OCI-LY7 (cell line): ENCODE measurements around the gene FMO2. TPM values are rescaled to one million over a fixed set of nuclear protein-coding genes. Genes with fewer than 3 reads are reported as not detected.

Experiments used
- BruUV-seq: library from RNA; stranded (reverse); fragments of 400-500 nt; replicated peaks from 2 replicates; lab custom pipeline; 2021; lab: Mats Ljungman, UMichigan
- CTCF ChIA-PET: fragments of 300-600 bp; sonication (Branson Sonifier 250); formaldehyde crosslinking; loops from one replicate; lab custom pipeline; 2022; ENCODE audit warnings: antibody characterized with exemption; ENCODE audit not compliant: unreplicated experiment; lab: Charles Lee
- POLR2A ChIA-PET: fragments of 300-600 bp; sonication (Branson Sonifier 250); formaldehyde crosslinking; loops from one replicate; lab custom pipeline; 2022; ENCODE audit warnings: antibody characterized with exemption; lab: Charles Lee
- DNase-seq: peaks from one replicate; pipeline ENCODE4 v3.0.0-alpha.2; 2015; ENCODE audit warnings: low spot score
- H2AFZ ChIP-seq: fragments of 200-600 bp; sonication (generic), shearing (Covaris generic); 2 replicates; pipeline ENCODE4 v1.6.1; 2014; ENCODE audit warnings: mild to moderate bottlenecking, antibody characterized with exemption, low read length, moderate library complexity
- H3K27ac ChIP-seq: fragments of 200-600 bp; sonication (generic); 2 replicates; pipeline ENCODE4 v1.5.1; 2014; ENCODE audit warnings: mixed run types, low read depth, mild to moderate bottlenecking, moderate library complexity, low read length, inconsistent platforms; ENCODE audit not compliant: poor library complexity, severe bottlenecking
- H3K36me3 ChIP-seq: fragments of 200-600 bp; sonication (generic); 2 replicates; pipeline ENCODE4 v1.6.1; 2014; ENCODE audit warnings: mild to moderate bottlenecking, antibody characterized with exemption, low read length, moderate library complexity, mixed read lengths; ENCODE audit not compliant: insufficient read depth
- H3K4me1 ChIP-seq: fragments of 200-600 bp; sonication (generic); 2 replicates; pipeline ENCODE4 v1.5.1; 2014; ENCODE audit warnings: mild to moderate bottlenecking, low read length; ENCODE audit not compliant: insufficient read depth, poor library complexity, severe bottlenecking
- H3K4me2 ChIP-seq: fragments of 200-600 bp; sonication (generic); 2 replicates; pipeline ENCODE4 v1.6.1; 2014; ENCODE audit warnings: mild to moderate bottlenecking, low read length
- H3K4me3 ChIP-seq: fragments of 200-600 bp; sonication (generic); 2 replicates; pipeline ENCODE4 v1.5.1; 2014; ENCODE audit warnings: mild to moderate bottlenecking, low read depth, low read length; ENCODE audit not compliant: poor library complexity, severe bottlenecking
- H3K79me2 ChIP-seq: fragments of 200-600 bp; sonication (generic); 2 replicates; pipeline ENCODE4 v1.6.1; 2016; ENCODE audit warnings: low read depth, mild to moderate bottlenecking, low read length, moderate library complexity, mixed read lengths; ENCODE audit not compliant: insufficient read depth
- H3K9me2 ChIP-seq: fragments of 200-600 bp; sonication (generic); 2 replicates; pipeline ENCODE4 v1.6.1; 2016; ENCODE audit warnings: mild to moderate bottlenecking, low read length, mixed read lengths; ENCODE audit not compliant: insufficient read depth
- H3K9me3 ChIP-seq: fragments of 200-600 bp; sonication (generic); 2 replicates; pipeline ENCODE4 v1.6.1; 2014; ENCODE audit warnings: mild to moderate bottlenecking, mixed run types, low read length, mixed read lengths
- H4K20me1 ChIP-seq: fragments of 200-600 bp; sonication (generic); 2 replicates; pipeline ENCODE4 v1.6.1; 2014; ENCODE audit warnings: mild to moderate bottlenecking, antibody characterized with exemption, low read length, moderate library complexity, mixed read lengths; ENCODE audit not compliant: insufficient read depth
- EZH2phosphoT487 ChIP-seq: fragments of 200-600 bp; sonication (generic); IDR thresholded peaks from 2 replicates; pipeline ENCODE4 v1.6.1; 2018; ENCODE audit warnings: low read depth, borderline replicate concordance, mild to moderate bottlenecking, mixed run types, antibody characterized with exemption, low read length, moderate library complexity, mixed read lengths
- intact Hi-C: fragments of 100-400 bp; cut with micrococcal nuclease; formaldehyde crosslinking; loops from one replicate; pipeline ENCODE4 v1.10.0; 2022; ENCODE audit not compliant: unreplicated experiment
- total RNA-seq, 2 experiments: library from RNA; depleted of rRNA in 1 of 2; stranded (reverse); fragments of >200 nt in 1 of 2; shearing (Covaris generic) in 1 of 2; gene quantifications; 2 replicates each; pipeline ENCODE4 v1.2.3, GENCODE V29; 2014 to 2022
- TF ChIP-seq, protein P1 (sequence below): fragments of 200-600 bp; sonication (generic); conservative IDR thresholded peaks from 2 replicates; pipeline ENCODE4 v1.5.1; 2014; ENCODE audit warnings: mild to moderate bottlenecking, antibody characterized with exemption, low read length, moderate library complexity, mixed read lengths

The FMO2 gene
- total RNA-seq, 2 experiments from 2014 or later: not detected

DNA sequence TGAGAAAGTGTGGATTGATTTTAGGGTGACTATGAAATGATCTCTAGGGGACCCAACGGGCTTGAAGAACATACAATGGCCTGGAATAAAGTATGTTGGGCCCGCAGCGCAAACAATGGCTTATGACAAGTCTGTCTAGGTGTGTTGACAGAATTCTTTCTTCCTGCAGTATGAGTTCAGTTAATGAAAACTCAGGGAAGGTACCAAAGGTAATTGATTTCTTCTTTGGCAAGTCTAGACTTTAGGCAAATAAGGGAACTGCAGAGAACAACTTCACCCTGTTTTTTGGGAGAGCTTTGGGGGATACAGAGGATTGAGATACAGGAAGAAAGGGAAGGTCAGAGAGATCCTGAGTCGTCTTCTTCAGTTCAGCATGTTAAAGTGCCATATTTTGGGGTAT is 7.8 kb upstream of the FMO2 start:
- no peak overlapping the region for H2AFZ ChIP-seq
- H3K36me3 ChIP-seq: no peaks in the 10 kb centered on the region
- POLR2A ChIA-PET: no interaction called here
- no peak overlapping the region for H3K4me3 ChIP-seq
- H3K79me2 ChIP-seq: no peaks in the 10 kb centered on the region
- TF ChIP-seq, protein P1, sequence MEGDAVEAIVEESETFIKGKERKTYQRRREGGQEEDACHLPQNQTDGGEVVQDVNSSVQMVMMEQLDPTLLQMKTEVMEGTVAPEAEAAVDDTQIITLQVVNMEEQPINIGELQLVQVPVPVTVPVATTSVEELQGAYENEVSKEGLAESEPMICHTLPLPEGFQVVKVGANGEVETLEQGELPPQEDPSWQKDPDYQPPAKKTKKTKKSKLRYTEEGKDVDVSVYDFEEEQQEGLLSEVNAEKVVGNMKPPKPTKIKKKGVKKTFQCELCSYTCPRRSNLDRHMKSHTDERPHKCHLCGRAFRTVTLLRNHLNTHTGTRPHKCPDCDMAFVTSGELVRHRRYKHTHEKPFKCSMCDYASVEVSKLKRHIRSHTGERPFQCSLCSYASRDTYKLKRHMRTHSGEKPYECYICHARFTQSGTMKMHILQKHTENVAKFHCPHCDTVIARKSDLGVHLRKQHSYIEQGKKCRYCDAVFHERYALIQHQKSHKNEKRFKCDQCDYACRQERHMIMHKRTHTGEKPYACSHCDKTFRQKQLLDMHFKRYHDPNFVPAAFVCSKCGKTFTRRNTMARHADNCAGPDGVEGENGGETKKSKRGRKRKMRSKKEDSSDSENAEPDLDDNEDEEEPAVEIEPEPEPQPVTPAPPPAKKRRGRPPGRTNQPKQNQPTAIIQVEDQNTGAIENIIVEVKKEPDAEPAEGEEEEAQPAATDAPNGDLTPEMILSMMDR: no peak
- TF ChIP-seq EZH2phosphoT487: no peak
- no peaks in the 10 kb centered on the region for H3K9me3 ChIP-seq
- peaks cover 31% of the 10 kb centered on the region for H3K4me1 ChIP-seq
- H4K20me1 ChIP-seq: no peaks in the 10 kb centered on the region
- no peak overlapping the region for H3K27ac ChIP-seq
- BruUV-seq: no TSS peak
- DNase-seq: no peak
- no peaks in the 10 kb centered on the region for H3K9me2 ChIP-seq
- intact Hi-C loops: no loop called here
- H3K4me2 ChIP-seq: no peak overlapping the region
- CTCF ChIA-PET: no interaction called here

GRCh38 chr1:171179318-171180227 is 5.5 kb upstream of the FMO2 start:
- no peaks in the 10 kb centered on the region for H3K9me3 ChIP-seq
- ChIA-PET CTCF (no interaction called here), POLR2A (interaction anchor here (0.6 to 1.2 kb wide), 2 partner anchors 28 to 160 kb away, joined by 3 read pairs; no protein-coding TSS in a partner anchor)
- TF ChIP-seq EZH2phosphoT487: no peak
- TF ChIP-seq, protein P1: no peak
- no peaks in the 10 kb centered on the region for H4K20me1 ChIP-seq
- no TSS peak for BruUV-seq
- H3K4me2 ChIP-seq: no peak overlapping the region
- H3K4me3 ChIP-seq: no peak overlapping the region
- no peak overlapping the region for H3K27ac ChIP-seq
- intact Hi-C loops: no loop called here
- DNase-seq: no peak
- H3K4me1 ChIP-seq: peaks cover 16% of the 10 kb centered on the region
- H2AFZ ChIP-seq: no peak overlapping the region
- H3K79me2 ChIP-seq: no peaks in the 10 kb centered on the region
- H3K9me2 ChIP-seq: no peaks in the 10 kb centered on the region
- no peaks in the 10 kb centered on the region for H3K36me3 ChIP-seq

DNA sequence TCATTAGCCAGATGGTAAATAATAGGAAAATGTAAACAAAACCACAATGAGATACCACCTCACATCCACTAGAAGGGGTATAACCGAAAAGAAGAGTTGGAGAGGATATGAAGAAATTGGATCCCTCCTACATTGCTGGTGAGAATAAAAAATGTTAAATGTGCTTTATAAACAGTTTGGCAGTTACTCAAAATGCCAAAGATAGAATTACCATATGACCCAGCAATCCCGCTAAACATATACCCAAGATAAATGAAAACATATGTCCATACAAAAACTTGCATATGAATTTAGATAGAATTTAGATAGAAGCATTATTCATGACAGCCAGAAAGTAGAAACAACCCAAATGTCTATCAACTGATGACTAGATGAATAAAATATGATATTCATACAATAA is 4.4 kb upstream of the FMO2 start:
- ChIA-PET POLR2A (no interaction called here), CTCF (no interaction called here)
- intact Hi-C loops: no loop called here
- Histone ChIP-seq H3K9me2 (no peaks in the 10 kb centered on the region), H3K36me3 (no peaks in the 10 kb centered on the region), H2AFZ (no peak overlapping the region; the same call in 1 of the 2 replicates), H3K4me2 (no peak overlapping the region), H3K27ac (no peak overlapping the region), H3K4me1 (peaks cover 16% of the 10 kb centered on the region), H3K79me2 (no peaks in the 10 kb centered on the region), H3K4me3 (no peak overlapping the region), H3K9me3 (no peaks in the 10 kb centered on the region), H4K20me1 (no peaks in the 10 kb centered on the region)
- TF ChIP-seq EZH2phosphoT487: no peak
- TF ChIP-seq, protein P1: no peak
- no TSS peak for BruUV-seq
- DNase-seq: no peak
